Measurements from ENCODE around the gene IFNA4. TPM values are rescaled to one million over a fixed set of nuclear protein-coding genes. Genes with fewer than 3 reads are reported as not detected.
"Not testable (repeated sequence)": the region's sequence is repeated elsewhere in the genome, so short reads cannot be mapped to it uniquely, and the experiment has no call there.

IFNA4 gene
- total RNA-seq, 4 donors from 2014 or later = not detected

GRCh38 chr9:21194867-21195776, 7.7 kb upstream of the IFNA4 start:
- H3K4me3 ChIP-seq (replicated peaks in 1 of 3); H3K36me3 ChIP-seq; H3K4me1 ChIP-seq; H3K9me3 ChIP-seq; intact Hi-C loops (cut with DNase I); H3K27me3 ChIP-seq; H3K27ac ChIP-seq: not testable (repeated sequence)
- TF ChIP-seq CTCF (IDR thresholded peaks at IDR 0.05) = peak in 3 of 6 experiments; percentile 43 to 57 (median 46)
- DNase-seq = peak in 1 of 2 donors; percentile 18
- WGBS, 2 donors = 43 to 51% methylated on average over 6 of the region's 6 CpGs

- H3K27ac ChIP-seq; H3K9me3 ChIP-seq; H3K4me3 ChIP-seq (replicated peaks in 1 of 3); intact Hi-C loops (cut with DNase I); H3K36me3 ChIP-seq; H3K4me1 ChIP-seq; H3K27me3 ChIP-seq: not testable (repeated sequence)
- TF ChIP-seq CTCF (IDR thresholded peaks at IDR 0.05) = peak in 1 of 6 experiments; percentile 42
- 52 to 56% methylated on average over 4 of the region's 4 CpGs for WGBS, 2 donors
- DNase-seq = peak in 1 of 2 donors; percentile 15
Observed at GRCh38 chr9:21182810-21183736, 4.3 kb downstream of the IFNA4 start.

GRCh38 chr9:21174671-21175070, 12.7 kb downstream of the IFNA4 start:
- Histone ChIP-seq H3K9me3 (no peaks in the 10 kb centered on the region), H3K4me3 (replicated peaks in 1 of 3) (no peak overlapping the region), H3K27ac (no peak overlapping the region), H3K4me1 (no peaks in the 10 kb centered on the region), H3K27me3 (no peaks in the 10 kb centered on the region), H3K36me3 (no peaks in the 10 kb centered on the region)
- intact Hi-C loops (cut with DNase I) = no loop called here
- TF ChIP-seq CTCF (IDR thresholded peaks at IDR 0.05) = no peak
- TF ChIP-seq POLR2A (IDR thresholded peaks at IDR 0.05) = no peak
- 89 to 93% methylated on average over 2 of the region's 2 CpGs for WGBS, 2 donors
- DNase-seq = no peak

GRCh38 chr9:21172156-21172555, 15.2 kb downstream of the IFNA4 start:
- Histone ChIP-seq H3K36me3 (no peaks in the 10 kb centered on the region), H3K4me1 (no peaks in the 10 kb centered on the region), H3K27ac (no peak overlapping the region), H3K9me3 (no peaks in the 10 kb centered on the region), H3K4me3 (replicated peaks in 1 of 3) (no peak overlapping the region), H3K27me3 (no peaks in the 10 kb centered on the region)
- DNase-seq = no peak
- TF ChIP-seq CTCF (IDR thresholded peaks at IDR 0.05) = no peak
- intact Hi-C loops (cut with DNase I) = no loop called here
- WGBS, 2 donors = 92 to 96% methylated on average over 3 of the region's 3 CpGs

All from thyroid gland (tissue), 4 donors.